Measurements from ENCODE around the gene ATAD3A.
A peak's percentile ranks its signal among the peaks of the same experiment; 100 is the strongest.
"Not testable (repeated sequence)": the region's sequence is repeated elsewhere in the genome, so short reads cannot be mapped to it uniquely, and the experiment has no call there.

Gene ATAD3A

DNA sequence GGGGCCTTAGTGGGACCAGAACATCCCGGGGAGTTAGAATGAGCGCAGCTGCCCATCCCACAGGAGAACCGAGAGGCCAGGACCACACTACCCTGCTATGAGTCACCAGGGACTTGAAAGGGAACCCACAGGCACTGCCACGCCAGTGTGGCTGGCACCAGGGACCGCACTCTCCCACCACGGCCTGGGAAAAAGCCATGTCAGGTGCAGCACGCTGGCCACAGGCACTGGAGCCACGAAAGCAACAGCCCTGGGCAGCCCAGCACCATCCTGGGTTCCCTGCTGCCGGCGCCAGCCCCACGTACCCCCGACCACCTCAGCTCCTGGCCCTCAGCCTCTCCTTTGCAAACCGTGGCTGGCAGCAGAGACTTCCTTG, 42.6 kb downstream of the ATAD3A start:
- no peak for DNase-seq (ENCODE audit: low read depth in 1 of 2, low spot score in 1 of 2)

DNA sequence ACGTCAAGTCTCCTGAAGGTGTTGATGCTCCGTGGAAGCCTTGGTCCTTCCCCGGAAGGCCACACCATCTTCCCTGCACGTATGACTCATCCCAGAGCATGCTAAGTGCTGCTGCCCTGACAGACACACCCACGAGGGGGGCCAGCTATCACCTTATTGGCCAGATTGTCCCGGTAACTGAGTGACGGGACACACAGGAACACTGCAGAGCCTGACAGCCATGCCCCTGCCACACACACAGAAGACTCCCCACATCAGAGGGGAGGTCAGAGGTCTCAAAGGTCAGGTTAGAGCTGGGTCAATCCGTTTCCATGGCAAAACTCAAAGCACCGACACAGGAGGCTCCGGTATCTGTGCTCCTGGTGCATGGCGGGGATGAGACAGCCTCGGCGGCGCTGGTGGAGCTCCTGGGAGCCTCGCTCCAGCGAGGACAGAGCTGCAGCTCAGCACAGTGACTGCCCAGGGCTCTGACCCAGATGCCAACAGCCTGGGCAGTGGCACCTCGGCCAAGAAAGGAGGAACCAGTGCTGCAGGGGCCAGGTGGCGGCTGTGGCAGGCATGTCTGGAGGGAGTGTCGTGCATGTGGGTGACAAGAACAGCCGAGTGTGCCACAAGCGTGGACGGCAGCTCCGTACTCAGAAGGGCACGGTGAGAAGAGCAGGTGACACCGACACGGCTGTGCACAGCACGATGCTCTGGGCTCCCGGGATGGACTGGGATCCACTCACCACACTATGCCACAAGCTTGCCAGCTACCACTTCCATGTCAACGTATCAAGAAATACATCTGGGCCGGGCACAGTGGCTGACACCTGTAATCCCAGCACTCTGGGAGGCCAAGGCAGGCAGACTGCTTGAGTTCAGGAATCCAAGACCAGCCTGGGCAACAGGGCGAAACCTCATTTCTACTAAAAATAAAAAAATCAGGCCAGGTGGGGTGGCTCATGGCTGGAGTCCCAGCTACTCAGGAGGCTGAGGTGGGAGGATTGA, 43.3 kb downstream of the ATAD3A start:
- no peak for DNase-seq (ENCODE audit: low read depth in 1 of 2, low spot score in 1 of 2)

DNA sequence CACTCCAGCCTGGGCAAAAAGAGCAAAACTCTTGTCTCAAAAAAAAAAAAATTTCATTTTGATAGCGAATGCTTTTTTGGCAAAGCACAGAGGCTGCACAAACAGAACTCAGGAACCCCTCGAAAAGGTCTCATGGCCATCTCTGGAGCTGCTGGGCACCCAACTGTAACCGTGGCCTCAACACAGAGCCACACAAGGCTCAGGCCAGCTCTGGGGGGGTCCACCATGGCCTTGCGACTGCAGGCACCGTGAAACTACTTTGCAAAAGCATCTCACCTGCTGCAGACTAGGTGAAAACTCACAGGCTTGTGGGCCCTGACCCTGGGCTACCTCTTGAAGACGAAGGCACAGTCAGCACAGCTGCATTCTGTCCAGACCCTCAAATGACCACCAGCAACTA, 44.5 kb downstream of the ATAD3A start:
- no peak for DNase-seq (ENCODE audit: low read depth in 1 of 2, low spot score in 1 of 2)

DNA sequence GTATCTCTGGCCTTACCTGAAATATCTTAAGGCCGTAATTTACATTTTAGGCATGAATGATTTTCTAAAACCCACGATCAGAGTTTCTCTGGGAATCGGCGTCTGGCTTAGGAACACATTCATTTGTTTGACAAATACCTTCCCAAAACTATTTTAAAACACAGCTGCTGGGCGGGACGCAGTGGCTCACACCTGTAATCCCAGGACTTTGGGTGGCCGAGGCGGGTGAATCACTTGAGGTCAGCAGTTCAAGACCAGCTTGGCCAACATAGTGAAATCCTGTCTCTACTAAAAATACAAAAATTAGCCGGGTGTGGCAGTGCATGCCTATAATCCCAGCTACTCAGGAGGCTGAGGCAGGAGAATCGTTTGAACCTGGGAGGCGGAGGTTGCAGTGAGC, 45.0 kb downstream of the ATAD3A start:
- DNase-seq (ENCODE audit: low read depth in 1 of 2, low spot score in 1 of 2) = not testable (repeated sequence)

DNA sequence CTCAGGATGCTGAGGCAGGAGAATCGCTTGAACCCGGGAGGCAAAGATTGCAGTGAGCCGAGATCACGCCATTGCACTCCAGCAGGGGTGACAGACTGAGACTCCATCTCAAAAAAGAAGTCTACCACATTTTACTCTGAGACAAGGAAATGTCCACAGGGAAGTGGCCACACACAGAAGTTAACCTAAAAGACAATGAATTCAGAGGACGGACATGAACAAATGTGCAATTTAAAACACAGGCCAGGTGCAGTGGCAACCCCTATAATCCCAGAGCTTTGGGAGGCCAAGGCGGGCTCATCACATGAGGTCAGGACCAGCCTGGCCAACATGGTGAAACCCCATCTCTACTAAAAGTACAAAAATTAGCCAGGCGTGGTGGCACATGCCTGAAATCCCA, 45.7 kb downstream of the ATAD3A start:
- DNase-seq (ENCODE audit: low read depth in 1 of 2, low spot score in 1 of 2) = not testable (repeated sequence)

DNA sequence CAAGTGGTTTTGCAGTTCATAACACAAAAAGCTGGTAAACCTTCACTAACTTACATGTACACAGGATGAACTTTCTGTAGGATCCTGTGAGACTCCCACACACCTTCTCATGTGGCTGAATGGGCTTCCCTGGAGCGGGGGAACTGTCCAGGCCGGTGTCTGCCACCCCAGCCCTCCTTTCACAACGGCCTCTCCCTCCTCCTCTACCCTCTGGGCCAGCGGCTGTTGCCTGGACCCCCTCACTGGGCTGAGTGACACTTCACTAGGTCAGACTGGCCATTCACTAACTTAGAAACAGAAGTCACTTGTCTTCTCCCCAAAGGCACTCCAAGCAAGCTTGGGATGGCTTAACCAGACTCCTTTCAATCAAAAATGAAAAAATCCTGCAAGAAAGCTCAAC, 46.6 kb downstream of the ATAD3A start:
- DNase-seq (ENCODE audit: low read depth in 1 of 2, low spot score in 1 of 2) = no peak

DNA sequence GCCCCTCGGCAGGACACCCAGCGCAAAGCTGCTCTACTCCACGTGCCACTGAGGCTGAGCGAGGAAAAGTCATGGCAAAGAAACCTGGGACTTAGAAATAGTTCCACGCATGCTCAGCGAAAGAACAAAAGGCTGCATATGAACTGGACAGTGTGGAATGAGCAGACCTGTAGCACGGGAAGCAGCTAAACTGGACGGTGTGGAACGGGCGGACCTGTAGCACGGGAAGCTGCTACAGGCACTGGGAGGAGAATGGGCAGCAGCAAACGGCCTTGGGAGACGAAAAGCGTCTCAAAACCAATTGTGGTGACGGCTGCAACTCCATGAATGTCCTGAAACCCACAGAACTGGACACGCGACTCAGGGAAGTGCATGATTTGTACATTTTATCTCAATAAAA, 47.1 kb downstream of the ATAD3A start:
- DNase-seq (ENCODE audit: low read depth in 1 of 2, low spot score in 1 of 2) = no peak

DNA sequence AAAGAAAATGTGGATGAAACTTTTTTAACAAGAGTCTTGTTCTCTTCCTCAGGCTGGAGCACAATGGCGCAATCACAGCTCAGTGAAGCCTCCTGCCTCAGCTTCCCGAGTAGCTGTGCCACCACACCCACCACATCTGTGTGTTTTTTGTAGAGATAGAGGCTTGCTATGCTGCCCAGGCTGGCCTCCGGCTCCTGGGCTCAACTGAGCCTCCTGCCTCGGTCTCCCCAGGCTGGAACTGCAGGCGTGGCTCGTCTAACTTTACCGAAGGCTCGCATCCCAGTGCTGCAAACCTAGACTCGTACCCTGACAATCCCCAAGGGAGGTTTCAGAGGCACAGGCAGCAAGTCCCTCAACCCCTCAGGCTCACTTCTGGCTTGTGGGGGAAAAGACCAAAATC, 48.2 kb downstream of the ATAD3A start:
- DNase-seq (ENCODE audit: low read depth in 1 of 2, low spot score in 1 of 2) = no peak

DNA sequence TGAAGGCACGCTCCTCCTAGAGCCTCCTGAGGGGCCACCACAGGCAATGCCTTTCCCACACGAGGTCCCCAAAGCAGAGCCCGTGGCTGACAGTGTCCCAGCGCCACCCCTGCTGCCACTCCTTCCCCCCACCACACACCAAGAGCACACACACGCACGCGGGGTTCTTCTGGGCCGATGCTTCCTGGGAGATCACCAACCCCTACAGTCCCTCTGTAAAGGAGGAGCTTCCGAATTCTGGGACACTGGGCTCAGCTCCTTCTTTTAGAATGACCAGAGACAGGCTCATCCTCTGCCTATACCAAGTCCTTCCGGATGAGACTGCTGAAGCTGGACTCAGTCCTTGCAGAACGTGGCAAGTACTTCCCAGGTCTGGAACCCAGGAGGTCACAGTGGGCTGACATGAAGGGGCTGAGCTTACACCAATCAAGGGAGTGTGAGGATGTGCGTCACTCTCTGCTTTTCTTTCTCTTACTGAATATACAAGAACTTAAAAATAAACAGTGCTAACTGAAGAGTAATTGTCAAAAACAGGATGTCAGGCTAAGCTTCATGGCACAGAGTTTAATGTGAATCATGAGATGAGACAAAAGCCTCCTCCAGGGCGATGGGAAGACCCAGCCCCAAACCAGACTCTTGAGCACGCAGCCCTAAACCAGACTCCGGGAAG, 50.0 kb downstream of the ATAD3A start:
- no peak for DNase-seq (ENCODE audit: low read depth in 1 of 2, low spot score in 1 of 2)

DNA sequence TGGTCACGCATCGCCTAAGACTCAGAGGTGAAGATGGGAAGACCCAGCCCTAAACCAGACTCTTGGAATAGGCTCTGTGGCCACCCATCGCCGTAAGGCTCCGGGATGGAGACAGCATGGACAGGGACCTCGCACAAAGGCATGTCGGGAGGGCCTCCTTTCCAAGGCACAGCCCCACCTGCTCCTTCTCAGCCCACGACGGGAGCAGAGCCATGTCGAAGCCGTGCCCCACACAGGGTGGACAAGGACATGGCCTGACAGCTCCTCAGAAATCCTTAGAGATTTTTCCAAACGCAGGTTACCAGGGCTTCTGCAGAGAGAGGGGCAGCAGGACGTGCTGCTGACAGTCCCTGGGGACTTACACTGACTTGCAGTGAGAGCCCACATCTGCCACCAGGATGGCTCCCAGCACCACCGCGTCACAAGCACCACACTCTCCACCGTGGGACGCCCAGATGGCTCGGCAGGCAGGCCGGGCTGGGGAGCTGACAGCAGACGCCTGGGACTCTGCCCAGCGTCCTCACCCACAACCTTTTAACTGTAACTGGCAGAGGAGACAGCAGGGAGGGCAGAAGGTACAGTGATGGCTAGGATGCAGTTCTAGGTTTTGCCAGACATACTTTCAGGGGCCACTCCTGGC, 50.7 kb downstream of the ATAD3A start:
- DNase-seq (ENCODE audit: low read depth in 1 of 2, low spot score in 1 of 2) = no peak

DNA sequence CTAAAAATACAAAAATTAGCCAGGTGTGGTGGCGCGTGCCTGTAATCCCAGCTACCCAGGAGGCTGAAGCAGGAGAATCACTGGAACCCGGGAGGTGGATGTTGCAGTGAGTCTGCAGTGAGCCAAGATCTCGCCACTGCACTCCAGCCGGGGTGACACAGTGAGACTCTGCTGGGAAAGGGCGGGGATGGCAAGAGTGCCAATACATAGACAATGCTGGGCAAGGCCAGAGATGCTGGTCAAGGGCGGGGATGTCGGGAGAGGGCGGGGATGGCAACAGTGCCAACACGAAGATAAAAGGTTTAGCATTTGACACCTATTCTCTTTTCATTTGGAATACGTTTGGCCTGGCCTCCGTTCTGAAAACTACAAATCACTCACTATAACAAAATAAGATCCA, 51.7 kb downstream of the ATAD3A start:
- DNase-seq (ENCODE audit: low read depth in 1 of 2, low spot score in 1 of 2) = no peak

DNA sequence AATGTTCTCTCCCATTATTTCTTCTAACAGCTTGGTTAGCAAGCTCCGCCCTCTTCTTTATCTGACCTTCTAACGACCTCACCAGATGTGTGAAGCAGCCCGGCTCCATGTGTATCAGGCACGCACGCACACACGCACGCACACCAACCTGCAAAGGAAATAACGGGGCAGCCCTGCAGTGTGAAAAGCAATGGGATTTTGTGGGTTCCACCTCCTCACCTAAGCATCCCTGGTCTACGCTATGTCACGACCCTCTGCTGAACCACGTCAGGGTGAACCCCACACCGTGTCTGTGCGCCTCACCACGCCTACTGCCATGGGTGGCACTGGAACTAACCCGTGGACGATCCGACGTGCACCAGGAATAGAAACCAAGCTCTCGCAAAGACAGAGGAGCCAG, 52.3 kb downstream of the ATAD3A start:
- no peak for DNase-seq (ENCODE audit: low read depth in 1 of 2, low spot score in 1 of 2)

DNA sequence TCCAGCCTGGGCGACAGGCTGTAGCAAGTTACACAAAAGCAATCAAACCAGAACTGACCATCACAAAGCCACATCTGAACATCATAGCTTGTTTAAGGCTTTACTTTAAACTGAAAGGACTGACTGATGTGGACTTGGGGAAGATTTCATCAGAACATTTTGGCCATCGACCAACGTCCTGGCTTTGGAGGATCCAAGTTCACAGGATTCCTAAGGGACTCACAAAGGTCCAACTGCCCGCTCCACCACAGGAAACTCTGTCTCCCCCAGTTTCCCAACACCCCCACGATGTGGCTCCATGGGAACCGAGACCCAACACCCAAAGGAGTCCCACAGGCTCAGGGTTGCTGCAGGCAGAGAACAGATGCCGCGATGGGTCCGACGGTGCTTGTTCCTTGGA, 53.4 kb downstream of the ATAD3A start:
- no peak for DNase-seq (ENCODE audit: low read depth in 1 of 2, low spot score in 1 of 2)

DNA sequence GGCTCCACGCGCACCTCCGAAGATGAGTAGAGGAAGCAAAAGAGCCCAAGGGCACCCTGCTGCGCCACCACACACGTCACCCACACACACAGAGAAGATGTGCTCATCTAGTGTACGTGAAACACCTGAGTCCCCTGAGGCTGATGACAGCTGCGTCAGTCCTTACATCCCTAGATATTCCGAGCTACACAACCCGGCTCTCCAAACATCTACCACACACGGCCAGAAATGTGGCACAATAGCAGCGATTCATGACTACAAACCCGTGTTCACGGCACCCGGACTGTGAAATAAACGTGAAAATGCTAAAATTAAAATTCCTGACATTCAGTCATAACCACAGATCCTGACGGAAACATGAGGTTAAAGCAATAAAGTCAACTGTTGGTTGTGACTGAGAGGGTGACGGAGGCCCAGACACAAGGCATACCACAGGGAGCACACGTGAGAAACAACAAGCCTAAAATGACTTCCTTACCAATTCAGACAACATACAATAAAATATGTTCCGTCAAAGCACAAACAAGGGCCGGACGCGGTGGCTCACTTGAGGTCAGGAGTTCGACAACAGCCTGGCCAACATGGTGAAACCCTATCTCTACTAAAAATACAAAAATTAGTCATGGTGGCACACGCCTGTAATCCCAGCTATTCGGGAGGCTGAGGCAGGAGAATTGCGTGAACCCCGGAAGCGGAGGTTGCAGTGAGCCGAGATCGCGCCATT, 55.4 kb downstream of the ATAD3A start:
- no peak for DNase-seq (ENCODE audit: low read depth in 1 of 2, low spot score in 1 of 2)

DNA sequence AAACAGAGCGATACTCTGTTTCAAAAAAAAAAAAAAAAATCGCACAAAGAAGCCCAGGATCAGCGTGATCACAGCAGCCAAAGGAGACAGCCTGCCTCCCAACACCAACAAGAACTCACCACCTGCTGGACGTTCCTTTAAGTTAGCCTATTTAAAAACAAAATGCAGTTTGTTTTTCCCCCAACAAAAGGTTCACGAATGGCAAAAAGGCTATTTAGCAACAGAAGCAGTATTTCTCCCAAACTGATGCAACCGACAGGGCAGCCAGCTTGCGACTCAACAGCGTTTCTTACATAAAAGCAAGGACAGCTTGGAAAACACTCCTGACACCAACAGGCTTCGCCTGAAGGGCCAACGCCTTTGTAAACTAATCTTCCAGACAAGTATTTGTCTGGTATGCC, 55.9 kb downstream of the ATAD3A start:
- no peak for DNase-seq (ENCODE audit: low read depth in 1 of 2, low spot score in 1 of 2)

DNA sequence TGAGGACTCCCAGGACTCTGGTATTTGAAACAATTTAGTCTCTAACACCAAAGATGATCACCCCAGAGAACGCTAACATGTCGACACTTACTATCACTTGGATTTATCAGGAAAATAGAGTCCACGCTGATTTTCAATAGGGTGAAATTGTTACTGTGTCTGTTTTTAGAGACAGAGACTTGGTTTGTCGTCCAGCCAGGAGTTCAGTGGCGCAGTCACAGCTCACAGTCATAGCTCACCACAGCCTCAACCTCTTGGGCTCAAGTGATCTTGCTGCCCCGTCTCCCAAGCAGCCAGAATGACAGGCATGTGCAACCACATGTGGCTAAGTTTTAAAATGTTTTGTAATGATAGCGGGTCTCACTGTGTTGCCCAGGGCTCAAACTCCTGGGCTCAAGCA, 57.4 kb downstream of the ATAD3A start:
- no peak for DNase-seq (ENCODE audit: low read depth in 1 of 2, low spot score in 1 of 2)

DNA sequence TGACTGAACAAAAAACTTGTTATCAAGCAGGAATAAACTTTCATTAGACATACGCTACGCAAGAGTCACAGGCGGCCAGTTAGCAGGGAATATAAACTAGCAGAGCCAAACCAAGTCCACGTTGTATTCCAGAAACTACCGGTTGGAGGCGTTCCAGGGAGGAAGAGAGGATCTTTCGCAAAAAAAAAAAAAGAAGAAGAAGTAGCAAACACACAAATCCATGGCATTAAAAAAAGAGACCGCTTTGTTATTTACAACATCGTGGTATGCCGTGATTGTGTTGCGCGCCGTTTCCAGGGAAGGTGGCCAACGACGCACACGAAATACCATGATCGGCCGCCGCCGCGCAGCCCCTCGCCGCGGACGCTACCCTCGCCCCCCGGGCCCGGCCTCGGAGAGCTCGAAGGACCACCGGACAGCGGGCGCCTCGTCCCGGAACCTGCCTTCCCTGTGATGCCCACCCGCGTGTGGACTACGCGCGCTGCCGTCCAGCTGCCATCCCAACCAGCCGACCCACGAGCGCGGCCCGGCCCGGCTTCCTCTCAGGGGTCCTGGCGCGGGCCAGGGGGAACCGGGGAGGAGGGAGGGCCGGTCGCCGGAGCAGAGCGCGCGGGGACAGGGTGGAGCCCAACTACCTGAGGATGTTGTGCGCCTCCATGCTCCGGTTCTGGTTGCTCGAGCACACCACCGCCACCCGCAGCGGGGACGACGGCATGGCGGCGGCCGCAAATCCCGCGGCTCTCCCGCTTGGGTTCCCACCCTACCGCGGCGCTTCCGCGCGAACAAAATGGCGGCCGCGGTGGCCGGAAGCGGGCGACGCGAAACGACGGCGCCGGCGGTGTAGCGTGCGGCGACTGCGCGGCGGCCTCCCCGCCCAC, 62.1 kb downstream of the ATAD3A start:
- DNase-seq (ENCODE audit: low read depth in 1 of 2, low spot score in 1 of 2) = peak in 1 of 2 donors; percentile 57

DNA sequence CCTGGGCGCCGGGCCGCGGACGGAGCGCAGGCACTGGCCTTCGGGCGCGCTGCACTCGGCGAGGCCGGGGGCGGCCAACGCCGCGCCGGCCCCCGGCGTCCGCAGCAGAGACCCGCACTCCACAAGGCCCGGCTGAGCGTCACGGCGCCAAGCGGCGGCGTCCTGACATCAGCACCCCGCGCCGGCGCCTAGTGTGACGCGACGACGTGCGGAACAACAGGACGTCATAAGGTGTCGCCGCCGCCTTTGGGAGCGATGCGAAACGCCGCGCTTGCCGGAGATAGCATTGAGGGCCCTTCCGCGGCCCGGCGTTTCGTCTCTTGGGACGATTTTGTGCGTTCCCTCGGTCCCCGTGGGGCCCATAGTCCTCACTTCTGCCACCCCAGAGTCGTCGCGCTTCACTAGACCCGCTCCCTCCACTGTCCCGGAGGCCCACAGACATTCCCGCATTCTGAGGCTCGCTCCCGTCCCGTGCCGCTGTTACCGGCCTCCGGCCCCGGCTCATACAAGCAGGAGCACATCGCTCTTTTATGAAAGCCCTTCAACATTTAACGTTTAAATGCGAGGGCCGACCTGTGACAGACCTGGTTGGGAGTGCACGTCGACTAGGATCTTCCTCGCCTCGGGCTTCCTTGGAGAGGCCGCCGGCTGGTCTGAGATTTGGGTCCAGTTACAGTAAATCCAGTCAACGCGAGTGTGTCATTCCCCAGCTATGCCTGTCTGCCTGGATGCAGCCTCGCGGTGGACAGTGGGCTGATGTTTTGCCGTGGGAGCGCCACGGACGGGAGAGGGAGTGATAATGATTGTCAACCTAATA, 63.0 kb downstream of the ATAD3A start, which contains the start of gene SSU72:
Gene SSU72 (minus strand): TSS at position 143 of the 817 bp plus-strand sequence. CDS start 306 bp downstream, outside the sequence.
- peak; percentile 80 to 88 for DNase-seq (ENCODE audit: low read depth in 1 of 2, low spot score in 1 of 2)

DNA sequence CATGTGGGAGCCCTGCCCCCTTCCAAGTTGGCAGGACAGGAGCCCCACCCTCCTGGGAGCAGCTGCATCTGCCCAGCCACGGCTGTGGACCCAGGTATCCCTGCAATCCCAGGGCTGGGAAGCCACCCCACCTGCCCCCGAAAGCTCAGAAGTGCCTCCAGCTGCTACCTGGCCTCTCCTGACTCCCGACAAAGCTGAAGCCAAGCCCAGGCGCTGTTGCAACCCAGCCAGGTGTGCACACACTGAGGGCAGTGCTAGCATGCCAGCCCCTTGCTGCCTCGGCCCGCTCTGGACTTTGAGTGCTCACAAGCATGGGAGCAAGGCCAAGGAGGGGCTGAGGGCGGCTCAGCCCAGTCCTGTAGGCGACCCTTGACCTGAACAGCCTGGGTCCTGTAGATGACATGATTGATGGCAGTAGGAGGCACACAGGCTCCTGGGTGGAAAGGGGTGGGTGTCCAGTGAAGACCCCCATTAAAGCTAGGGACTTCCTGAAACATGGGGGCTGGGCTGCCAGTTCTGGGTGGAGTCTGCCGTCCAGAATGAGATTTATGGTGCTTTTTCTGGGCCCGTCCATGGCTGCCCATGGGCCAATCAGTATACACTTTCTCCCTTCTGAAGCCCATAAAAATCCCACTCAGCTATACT, 65.5 kb downstream of the ATAD3A start:
- no peak for DNase-seq (ENCODE audit: low read depth in 1 of 2, low spot score in 1 of 2)

Measured in stimulated activated CD4-positive, alpha-beta T cell treated with anti-CD3 and anti-CD28 coated beads, Interleukin-15, amount 100 ng/mL, for 1 hour (primary cell).